ENCODE measurements around the gene TMUB2.
"Not testable (repeated sequence)": the region's sequence is repeated elsewhere in the genome, so short reads cannot be mapped to it uniquely, and the experiment has no call there.

TMUB2 gene

DNA sequence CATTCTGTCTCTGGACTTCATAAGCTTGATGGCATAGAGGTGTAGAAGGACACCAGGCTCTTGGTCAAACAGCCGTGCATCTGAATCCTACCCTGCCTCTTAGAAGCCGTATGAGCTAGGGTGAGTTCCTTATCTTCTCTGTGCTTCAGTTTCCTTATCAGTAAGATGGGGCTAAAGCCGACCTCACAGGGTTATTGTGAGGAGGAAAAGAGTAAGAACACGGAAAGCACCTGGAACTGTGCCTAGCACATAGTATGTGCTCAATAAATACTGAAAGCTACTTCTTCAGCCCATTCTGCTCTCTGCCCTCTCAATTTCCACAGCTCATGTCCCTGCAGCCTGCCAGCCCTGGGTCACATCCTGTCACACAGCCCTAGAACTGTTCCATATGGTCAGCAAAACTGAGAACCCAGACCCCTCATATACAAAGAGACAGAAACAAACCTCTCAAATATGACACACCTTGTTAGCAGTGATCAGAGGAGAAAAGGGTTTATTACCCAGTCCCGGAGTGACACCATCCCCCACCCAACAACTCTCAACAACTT lies 49.7 kb downstream of the TMUB2 start:
- H3K4me3 ChIP-seq (ENCODE audit: low read length), result no peak overlapping the region
- DNase-seq (ENCODE audit: low read depth, low spot score), result no peak

DNA sequence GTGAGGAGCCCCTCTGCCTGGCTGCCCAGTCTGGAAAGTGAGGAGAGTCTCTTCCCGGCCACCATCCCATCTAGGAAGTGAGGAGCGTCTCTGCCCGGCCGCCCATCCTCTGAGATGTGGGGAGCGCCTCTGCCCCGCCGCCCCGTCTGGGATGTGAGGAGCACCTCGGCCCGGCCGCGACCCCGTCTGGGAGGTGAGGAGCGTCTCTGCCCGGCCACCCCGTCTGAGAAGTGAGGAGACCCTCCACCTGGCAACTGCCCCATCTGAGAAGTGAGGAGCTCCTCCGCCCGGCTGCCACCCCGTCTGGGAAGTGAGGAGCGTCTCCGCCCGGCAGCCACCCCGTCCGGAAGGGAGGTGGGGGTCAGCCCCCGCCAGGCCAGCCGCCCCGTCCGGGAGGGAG lies 51.1 kb downstream of the TMUB2 start:
- DNase-seq (ENCODE audit: low read depth, low spot score); H3K4me3 ChIP-seq (ENCODE audit: low read length): not testable (repeated sequence)

DNA sequence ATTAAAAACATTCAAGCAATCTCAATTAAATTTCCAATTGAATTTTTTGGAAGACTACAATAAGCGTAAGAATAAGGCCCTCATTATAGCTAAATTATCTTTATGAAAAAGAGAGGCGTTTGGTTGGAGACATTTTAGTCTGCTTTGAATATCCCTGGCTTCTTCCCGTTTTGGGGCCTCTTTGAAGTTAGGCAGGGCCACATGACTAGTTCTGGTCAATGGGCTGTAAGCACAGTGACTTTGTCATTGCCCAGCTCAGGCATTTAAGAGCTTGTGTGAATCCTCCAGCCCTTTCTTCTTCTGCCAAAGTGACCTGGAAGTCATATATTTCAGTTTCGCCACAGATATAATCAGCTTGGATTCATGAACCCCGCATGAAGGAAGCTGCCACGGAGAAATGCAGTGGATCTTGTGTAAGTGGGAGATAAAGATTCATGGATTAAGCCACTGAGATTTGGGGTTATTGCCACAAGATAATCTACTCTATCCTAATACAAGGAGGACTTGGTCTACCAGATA lies 54.4 kb downstream of the TMUB2 start:
- H3K4me3 ChIP-seq (ENCODE audit: low read length), result no peak overlapping the region

More for the DNA sequence above, 54.4 kb downstream of the TMUB2 start:
- DNase-seq (ENCODE audit: low read depth, low spot score), result no peak
